Esophagus (tissue), 2 donors: ENCODE results near the gene VASH2. TPM values are rescaled to one million over a fixed set of nuclear protein-coding genes. Genes with fewer than 3 reads are reported as not detected.

Experiments
- H3K27ac ChIP-seq, 2 donors: one replicate each; pipeline ENCODE4 v1.5.1; 2013; ENCODE audit warnings: low read depth in 2 of 2, mild to moderate bottlenecking in 2 of 2, inconsistent platforms in 1 of 2, low read length in 1 of 2, moderate library complexity in 1 of 2
- H3K27me3 ChIP-seq, 2 donors: one replicate each; pipeline ENCODE4 v1.6.1; 2013; ENCODE audit warnings: low read length in 2 of 2, control low read depth in 1 of 2, mild to moderate bottlenecking in 1 of 2; ENCODE audit not compliant: insufficient read depth in 2 of 2, control insufficient read depth in 1 of 2
- H3K36me3 ChIP-seq, 2 donors: one replicate each; pipeline ENCODE4 v1.6.1; 2013; ENCODE audit warnings: low read length in 1 of 2; ENCODE audit not compliant: control insufficient read depth in 2 of 2, insufficient read depth in 2 of 2
- H3K4me1 ChIP-seq, 2 donors: one replicate each; pipeline ENCODE4 v1.6.1; 2013; ENCODE audit warnings: low read length in 1 of 2; ENCODE audit not compliant: control insufficient read depth in 2 of 2, insufficient read depth in 2 of 2
- H3K4me3 ChIP-seq, 2 donors: one replicate each; pipeline ENCODE4 v1.5.1; 2013; ENCODE audit warnings: low read length in 2 of 2, mild to moderate bottlenecking in 2 of 2, low read depth in 1 of 2, moderate library complexity in 1 of 2
- H3K9me3 ChIP-seq, 2 donors: one replicate each; pipeline ENCODE4 v1.6.1; 2013; ENCODE audit warnings: mild to moderate bottlenecking in 2 of 2, low read depth in 1 of 2, low read length in 1 of 2, moderate library complexity in 1 of 2; ENCODE audit not compliant: control insufficient read depth in 2 of 2, insufficient read depth in 1 of 2
- WGBS, 2 donors: extraction: QIAGEN DNeasy Blood & Tissue Kit; methylation state at CpG; one replicate each; pipeline ENCODE4 v1.1.7; 2013; 5-methylcytosine and 5-hydroxymethylcytosine counted together
- polyA plus RNA-seq, 2 donors: library from polyadenylated mRNA; stranded (reverse); fragments of 200-250 nt; gene quantifications; one replicate each; pipeline ENCODE4 v1.2.3, GENCODE V29; 2013
- donor health status: healthy with polysubstance abuse.
- donor health status: Bipolar disorder and iron deficiency.

The VASH2 gene
- polyA plus RNA-seq, 2 donors: 0.24 to 0.33 TPM

DNA sequence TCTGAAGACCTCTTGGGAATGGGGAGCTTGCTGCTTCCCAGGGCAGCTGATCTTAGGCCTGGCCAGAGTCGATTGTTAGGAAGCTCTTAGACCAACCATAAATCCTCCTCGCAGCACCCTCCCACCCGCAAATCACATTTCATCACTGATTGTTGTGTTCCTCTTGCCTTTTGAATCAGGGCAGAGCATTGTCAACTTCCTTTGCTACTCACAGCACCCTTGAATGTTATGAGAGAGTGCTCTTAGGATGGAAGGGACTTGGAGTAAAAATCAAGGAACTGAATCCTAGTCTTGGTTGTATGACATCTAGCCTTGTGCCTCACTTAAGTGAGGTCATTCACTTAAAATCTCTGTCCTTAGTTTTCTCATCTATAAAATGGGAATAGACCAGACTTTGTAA lies 3.0 kb downstream of the VASH2 start:
- H3K4me1 ChIP-seq: peaks cover 4% of the 10 kb centered on the region in 2 donors
- no peak overlapping the region for H3K4me3 ChIP-seq
- no peaks in the 10 kb centered on the region for H3K9me3 ChIP-seq
- 88 to 95% methylated on average over 3 of the region's 3 CpGs for WGBS, 2 donors
- no peak overlapping the region for H3K27ac ChIP-seq
- H3K27me3 ChIP-seq: no peaks in the 10 kb centered on the region
- no peaks in the 10 kb centered on the region for H3K36me3 ChIP-seq

DNA sequence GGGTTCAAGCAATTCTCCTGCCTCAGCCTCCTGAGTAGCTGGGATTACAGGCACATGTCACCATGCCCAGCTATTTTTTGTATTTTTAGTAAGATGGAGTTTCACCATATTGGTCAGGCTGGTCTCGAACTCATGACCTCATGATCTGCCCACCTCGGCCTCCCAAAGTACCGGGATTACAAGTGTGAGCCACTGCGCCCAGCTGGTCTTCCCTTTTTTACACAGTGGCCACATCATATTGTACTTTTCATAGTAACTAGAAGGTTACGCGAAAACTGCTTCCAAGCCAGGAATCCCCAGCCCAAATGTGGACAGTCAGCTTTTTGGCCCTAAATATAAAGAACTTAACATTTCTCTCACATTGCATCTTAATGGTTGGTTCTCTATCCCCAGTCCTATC lies 4.2 kb downstream of the VASH2 start:
- no peaks in the 10 kb centered on the region for H3K36me3 ChIP-seq
- 91 to 93% methylated on average over 6 of the region's 6 CpGs for WGBS, 2 donors
- H3K27me3 ChIP-seq: no peaks in the 10 kb centered on the region
- H3K4me3 ChIP-seq: no peak overlapping the region
- no peaks in the 10 kb centered on the region for H3K9me3 ChIP-seq
- peaks cover 4 to 6% of the 10 kb centered on the region in 2 donors for H3K4me1 ChIP-seq
- no peak overlapping the region for H3K27ac ChIP-seq

- Histone ChIP-seq H3K36me3 (no peaks in the 10 kb centered on the region), H3K27ac (no peak overlapping the region), H3K9me3 (no peaks in the 10 kb centered on the region), H3K27me3 (no peaks in the 10 kb centered on the region), H3K4me1 (peaks cover 2 to 6% of the 10 kb centered on the region in 2 donors), H3K4me3 (no peak overlapping the region)
- 86 to 87% methylated on average over 3 of the region's 3 CpGs for WGBS, 2 donors
Measured at GRCh38 chr1:212955098-212955497, 4.8 kb downstream of the VASH2 start.

GRCh38 chr1:212955961-212956620 lies 5.8 kb downstream of the VASH2 start:
- WGBS, 2 donors: 78 to 84% methylated on average over 8 of the region's 8 CpGs
- Histone ChIP-seq H3K27ac (no peak overlapping the region), H3K27me3 (no peaks in the 10 kb centered on the region), H3K9me3 (no peaks in the 10 kb centered on the region), H3K4me1 (peaks cover 0 to 6% of the 10 kb centered on the region in 2 donors), H3K36me3 (no peaks in the 10 kb centered on the region), H3K4me3 (no peak overlapping the region)

DNA sequence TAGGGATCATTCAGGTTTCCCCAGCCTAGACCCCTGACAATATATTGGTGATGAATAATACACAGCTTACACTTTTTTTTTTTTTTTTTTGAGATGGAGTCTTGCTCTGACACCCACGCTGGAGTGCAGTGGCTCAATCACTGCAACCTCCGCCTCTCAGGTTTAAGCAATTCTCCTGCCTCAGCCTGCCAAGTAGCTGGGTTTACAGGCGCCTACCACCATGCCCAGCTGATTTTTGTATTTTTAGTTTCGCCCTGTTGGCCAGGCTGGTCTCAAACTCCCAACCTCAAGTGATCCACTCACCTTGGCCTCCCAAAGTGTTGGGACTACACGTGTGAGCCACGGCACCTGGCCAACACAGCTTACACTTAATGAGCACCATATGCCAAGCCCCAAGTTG lies 7.2 kb downstream of the VASH2 start:
- no peaks in the 10 kb centered on the region for H3K36me3 ChIP-seq
- H3K4me3 ChIP-seq: no peak overlapping the region
- H3K27ac ChIP-seq: no peak overlapping the region
- H3K4me1 ChIP-seq: peaks cover 0 to 2% of the 10 kb centered on the region in 2 donors
- H3K27me3 ChIP-seq: no peaks in the 10 kb centered on the region
- no peaks in the 10 kb centered on the region for H3K9me3 ChIP-seq
- 88 to 89% methylated on average over 6 of the region's 6 CpGs for WGBS, 2 donors

- H3K27ac ChIP-seq: no peak overlapping the region
- H3K27me3 ChIP-seq: no peaks in the 10 kb centered on the region
- no peaks in the 10 kb centered on the region for H3K9me3 ChIP-seq
- peaks cover 0 to 2% of the 10 kb centered on the region in 2 donors for H3K4me1 ChIP-seq
- WGBS, 2 donors: 76 to 77% methylated on average over 10 of the region's 10 CpGs
- H3K36me3 ChIP-seq: peaks cover 0 to 1% of the 10 kb centered on the region in 2 donors
- H3K4me3 ChIP-seq: no peak overlapping the region
Measured at GRCh38 chr1:212958175-212958574, 7.8 kb downstream of the VASH2 start.

DNA sequence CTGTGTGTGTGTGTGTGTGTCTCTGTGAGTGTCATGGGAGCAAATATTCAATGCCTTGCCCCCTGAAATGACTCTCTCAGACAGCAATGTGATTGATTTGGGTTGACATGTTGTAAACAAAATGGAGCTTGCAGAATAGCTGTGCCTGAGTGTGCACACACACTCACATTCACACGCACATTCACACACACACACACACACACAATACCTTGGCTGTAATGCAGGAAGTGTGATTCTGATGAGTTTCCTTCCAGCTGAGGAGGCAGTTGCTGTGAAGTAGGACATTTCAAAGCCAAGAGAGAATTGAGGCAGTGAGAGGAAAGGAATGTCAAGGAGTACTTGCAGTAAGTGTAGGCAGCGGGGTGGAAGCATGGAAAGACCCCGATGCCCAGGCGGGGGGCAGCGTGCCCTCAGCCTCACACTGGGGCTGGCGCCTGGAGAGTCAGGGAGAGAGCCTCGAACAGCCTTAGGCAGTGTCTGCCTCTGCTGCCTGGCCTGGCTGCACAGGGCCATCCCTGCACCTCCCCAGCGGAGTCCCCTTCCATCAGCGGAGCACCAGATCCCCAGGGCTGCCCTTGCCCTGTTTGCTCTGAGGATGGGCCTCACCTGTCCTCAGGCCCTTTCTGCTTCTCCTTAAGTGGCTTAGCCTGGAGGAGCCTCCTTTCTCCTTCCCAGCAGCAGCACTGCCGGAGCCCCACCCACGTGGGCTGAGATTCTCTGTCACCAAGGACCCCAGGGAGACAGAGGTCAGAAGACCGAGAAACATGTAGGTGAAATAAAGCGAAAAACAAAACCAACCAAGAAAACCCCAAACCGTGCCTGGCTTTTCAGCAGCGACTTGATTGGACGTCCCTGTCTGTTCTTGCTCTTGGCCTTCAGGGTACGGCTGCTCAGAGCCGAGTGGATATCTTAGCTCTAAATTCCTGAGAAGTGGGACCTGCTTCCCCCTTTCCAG lies 9.2 kb downstream of the VASH2 start:
- no peak overlapping the region for H3K27ac ChIP-seq
- peaks cover 0 to 2% of the 10 kb centered on the region in 2 donors for H3K4me1 ChIP-seq
- peaks cover 0 to 4% of the 10 kb centered on the region in 2 donors for H3K36me3 ChIP-seq
- H3K27me3 ChIP-seq: no peaks in the 10 kb centered on the region
- WGBS, 2 donors: 86 to 88% methylated on average over 18 of the region's 18 CpGs
- H3K9me3 ChIP-seq: no peaks in the 10 kb centered on the region
- H3K4me3 ChIP-seq: no peak overlapping the region

GRCh38 chr1:212960932-212961331 lies 10.6 kb downstream of the VASH2 start:
- no peaks in the 10 kb centered on the region for H3K27me3 ChIP-seq
- H3K9me3 ChIP-seq: no peaks in the 10 kb centered on the region
- peaks cover 0 to 4% of the 10 kb centered on the region in 2 donors for H3K36me3 ChIP-seq
- H3K4me3 ChIP-seq: no peak overlapping the region
- WGBS, 2 donors: 83 to 95% methylated on average over 6 of the region's 6 CpGs
- H3K27ac ChIP-seq: no peak overlapping the region
- H3K4me1 ChIP-seq: peaks cover 0 to 2% of the 10 kb centered on the region in 2 donors

DNA sequence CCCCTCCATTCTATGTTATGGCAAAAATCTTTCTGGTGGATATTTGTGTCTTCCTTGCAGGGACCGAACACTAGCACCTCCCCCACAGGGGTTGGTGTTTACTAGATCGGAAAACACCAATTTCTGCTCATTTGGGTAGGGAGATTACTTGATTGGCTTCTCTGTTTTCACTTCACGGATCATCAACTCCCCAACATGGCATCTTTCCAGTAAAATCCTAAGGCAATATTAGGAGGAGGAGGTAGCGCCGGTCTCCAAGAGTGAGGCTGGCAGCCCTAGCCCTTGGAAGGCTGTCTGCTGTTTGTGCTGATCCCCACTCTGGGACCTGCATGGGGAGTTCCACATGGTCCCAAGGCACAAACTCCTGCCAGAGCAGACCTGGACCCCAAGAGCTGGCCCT lies 12.2 kb downstream of the VASH2 start:
- peaks cover 0 to 2% of the 10 kb centered on the region in 2 donors for H3K4me1 ChIP-seq
- H3K27ac ChIP-seq: no peak overlapping the region
- peaks cover 0 to 4% of the 10 kb centered on the region in 2 donors for H3K36me3 ChIP-seq
- H3K9me3 ChIP-seq: no peaks in the 10 kb centered on the region
- WGBS, 2 donors: 78 to 82% methylated on average over 5 of the region's 5 CpGs
- H3K4me3 ChIP-seq: no peak overlapping the region
- no peaks in the 10 kb centered on the region for H3K27me3 ChIP-seq
